Measurements from ENCODE around the gene ADAD2. TPM values are rescaled to one million over a fixed set of nuclear protein-coding genes. Genes with fewer than 3 reads are reported as not detected.

The ADAD2 gene
- 0.87 TPM for total RNA-seq (ENCODE audit: unreplicated experiment)
- long read RNA-seq = 0 reads

- Mint-ChIP-seq H3K27me3 (ENCODE audit: unreplicated experiment) (no peaks in the 10 kb centered on the region), H3K9me3 (ENCODE audit: unreplicated experiment) (no peaks in the 10 kb centered on the region), H3K4me3 (ENCODE audit: unreplicated experiment) (no peak within 1 kb of the TSS), H3K4me1 (ENCODE audit: unreplicated experiment) (peaks cover 21% of the 10 kb centered on the region), H3K36me3 (ENCODE audit: low read depth, unreplicated experiment) (no peaks in the 10 kb centered on the region), H3K27ac (ENCODE audit: unreplicated experiment) (no peak within 1 kb of the TSS)
- no peak for TF ChIP-seq CTCF (IDR thresholded peaks at IDR 0.05; ENCODE audit: unreplicated experiment)
- no peak for DNase-seq (ENCODE audit: low spot score)
Observed at GRCh38 chr16:84190731-84191388, at the start of gene ADAD2. Gene ADAD2, plus strand, starts transcription at chr16:84191157. Its CDS starts 74 bp downstream, at chr16:84191231.

GRCh38 chr16:84143081-84143480 is 47.9 kb upstream of the ADAD2 start:
- TF ChIP-seq CTCF (IDR thresholded peaks at IDR 0.05; ENCODE audit: unreplicated experiment) = no peak
- Mint-ChIP-seq H3K4me1 (ENCODE audit: unreplicated experiment) (peaks cover 21% of the 10 kb centered on the region), H3K27me3 (ENCODE audit: unreplicated experiment) (peaks cover 4% of the 10 kb centered on the region), H3K4me3 (ENCODE audit: unreplicated experiment) (peak overlapping the region; percentile 96), H3K27ac (ENCODE audit: unreplicated experiment) (no peak overlapping the region), H3K9me3 (ENCODE audit: unreplicated experiment) (no peaks in the 10 kb centered on the region), H3K36me3 (ENCODE audit: low read depth, unreplicated experiment) (peaks cover 3% of the 10 kb centered on the region)
- DNase-seq (ENCODE audit: low spot score) = no peak

- H3K27ac Mint-ChIP-seq (ENCODE audit: unreplicated experiment) = no peak overlapping the region
Observed at GRCh38 chr16:84143784-84144199, 47.2 kb upstream of the ADAD2 start.

GRCh38 chr16:84144209-84144858 is 46.6 kb upstream of the ADAD2 start:
- Mint-ChIP-seq H3K27me3 (ENCODE audit: unreplicated experiment) (peaks cover 4% of the 10 kb centered on the region), H3K36me3 (ENCODE audit: low read depth, unreplicated experiment) (peaks cover 3% of the 10 kb centered on the region), H3K4me3 (ENCODE audit: unreplicated experiment) (peak overlapping the region; percentile 96), H3K27ac (ENCODE audit: unreplicated experiment) (peak overlapping the region; percentile 26), H3K4me1 (ENCODE audit: unreplicated experiment) (peaks cover 12% of the 10 kb centered on the region), H3K9me3 (ENCODE audit: unreplicated experiment) (no peaks in the 10 kb centered on the region)
- peak; percentile 33 for DNase-seq (ENCODE audit: low spot score)
- no peak for TF ChIP-seq CTCF (IDR thresholded peaks at IDR 0.05; ENCODE audit: unreplicated experiment)

More at GRCh38 chr16:84143784-84144199, 47.2 kb upstream of the ADAD2 start:
- peaks cover 4% of the 10 kb centered on the region for H3K27me3 Mint-ChIP-seq (ENCODE audit: unreplicated experiment)
- peaks cover 18% of the 10 kb centered on the region for H3K4me1 Mint-ChIP-seq (ENCODE audit: unreplicated experiment)
- H3K9me3 Mint-ChIP-seq (ENCODE audit: unreplicated experiment) = no peaks in the 10 kb centered on the region
- peaks cover 3% of the 10 kb centered on the region for H3K36me3 Mint-ChIP-seq (ENCODE audit: low read depth, unreplicated experiment)
- no peak for DNase-seq (ENCODE audit: low spot score)
- no peak for TF ChIP-seq CTCF (IDR thresholded peaks at IDR 0.05; ENCODE audit: unreplicated experiment)
- H3K4me3 Mint-ChIP-seq (ENCODE audit: unreplicated experiment) = peak overlapping the region; percentile 96
